ENCODE measurements around the gene CDCA4. TPM values are rescaled to one million over a fixed set of nuclear protein-coding genes. Genes with fewer than 3 reads are reported as not detected.
A peak's percentile ranks its signal among the peaks of the same experiment; 100 is the strongest.

CDCA4 gene
- polyA plus RNA-seq, 2 of the 4 experiments (the other 2 are of a cell fraction): 24.2 to 26.9 TPM

GRCh38 chr14:104972301-104973134 is 48.4 kb downstream of the CDCA4 start:
- DNase-seq (ENCODE audit: low read depth in 1 of 2, low spot score in 1 of 2) (peak; percentile 79 to 93), ATAC-seq (peak; percentile 19 to 37), FAIRE-seq (no peak)
- Histone ChIP-seq H3K9me3 (no peaks in the 10 kb centered on the region), H3K27ac (peak overlapping the region; percentile 97 to 99), H3K4me1 (peaks cover 90% of the 10 kb centered on the region), H3K4me2 (peak overlapping the region; percentile 97), H3K4me3 (peak overlapping the region; percentile 11; the same call in 1 of the 3 replicates)
- POLR2A ChIA-PET: interaction anchor here (0.6 to 3.8 kb wide), 9 partner anchors 13 to 119 kb away, joined by 3 to 76 read pairs (median 6); partner anchors contain the start of genes CDCA4 and CLBA1
- CTCF ChIA-PET: interaction anchor here (0.5 to 6.6 kb wide), 19 partner anchors 8 to 204 kb away, joined by 3 to 235 read pairs (median 7); partner anchors contain the start of gene CDCA4
- 15% methylated on average over 12 of the region's 28 CpGs for WGBS (ENCODE audit: missing lambda C conversion rate)
- TF ChIP-seq HMGXB4 (CRISPR knock-in tag; IDR thresholded peaks at IDR 0.05; ENCODE audit: borderline replicate concordance) (0 out of 2 replicates have a peak, but pooled peaks have one; percentile 42), HEYL (CRISPR knock-in tag; IDR thresholded peaks at IDR 0.05) (peak; percentile 83), E2F6 (IDR thresholded peaks at IDR 0.05; ENCODE audit: borderline replicate concordance, low read depth) (no peak), POLR2AphosphoS2 (conservative IDR thresholded peaks at IDR 0.05; ENCODE audit: low read length) (no peak; the same call in 1 of the 2 replicates), HES2 (IDR thresholded peaks at IDR 0.05) (no peak), MYC (IDR thresholded peaks at IDR 0.05; ENCODE audit: borderline replicate concordance, low read length) (0 out of 2 replicates have a peak, but pooled peaks have one; percentile 49), EHMT2 (IDR thresholded peaks at IDR 0.05; ENCODE audit: low read depth) (no peak), BHLHE40 (IDR thresholded peaks at IDR 0.05; ENCODE audit: low read depth, low read length) (peak; percentile 77), ZC3H11A (IDR thresholded peaks at IDR 0.05) (no peak), KDM5A (IDR thresholded peaks at IDR 0.05) (no peak), PHF8 (IDR thresholded peaks at IDR 0.05; ENCODE audit: borderline replicate concordance, low read depth) (no peak), USF2 (IDR thresholded peaks at IDR 0.05) (peak; percentile 26; the same call in 1 of the 2 replicates), ATOH8 (CRISPR knock-in tag; IDR thresholded peaks at IDR 0.05; ENCODE audit: low read depth) (peak; percentile 78), FOXS1 (CRISPR knock-in tag; IDR thresholded peaks at IDR 0.05) (peak; percentile 63; the same call in 1 of the 2 replicates), RCOR1 (IDR thresholded peaks at IDR 0.05; ENCODE audit: low read depth, low read length) (no peak), TP53 (CRISPR knock-in tag; IDR thresholded peaks at IDR 0.05) (peak; percentile 50; the same call in 1 of the 2 replicates), HOXB5 (CRISPR knock-in tag; IDR thresholded peaks at IDR 0.05) (peak; percentile 76; the same call in 1 of the 2 replicates), ESRRA (IDR thresholded peaks at IDR 0.05; ENCODE audit: borderline replicate concordance, low read length) (no peak), JUNB (IDR thresholded peaks at IDR 0.05) (peak; percentile 53), EHF (CRISPR knock-in tag; IDR thresholded peaks at IDR 0.05) (peak; percentile 87), RAD21 (conservative IDR thresholded peaks at IDR 0.05 in 1 of 2, IDR thresholded peaks at IDR 0.05 in 1 of 2) (0 out of 5 replicates have a peak, but pooled peaks of 1 of the 2 experiments have one; percentile 7), CEBPB (IDR thresholded peaks at IDR 0.05) (no peak), HDAC2 (IDR thresholded peaks at IDR 0.05) (no peak), RFX5 (IDR thresholded peaks at IDR 0.05) (no peak), SMC3 (IDR thresholded peaks at IDR 0.05) (no peak), BCL3 (IDR thresholded peaks at IDR 0.05) (0 out of 3 replicates have a peak, but pooled peaks have one; percentile 15), ZNF302 (CRISPR knock-in tag; IDR thresholded peaks at IDR 0.05) (peak; percentile 63), CHD2 (IDR thresholded peaks at IDR 0.05; ENCODE audit: low read length, partially characterized antibody) (peak; percentile 11), CBX2 (IDR thresholded peaks at IDR 0.05; ENCODE audit: borderline replicate concordance, low read depth) (no peak), PBX3 (IDR thresholded peaks at IDR 0.05) (peak; percentile 60; the same call in 1 of the 2 replicates), POLR2A (IDR thresholded peaks at IDR 0.05; ENCODE audit: low read length) (no peak)

Measured in A549 (cell line).